TTC549 (cell line): ENCODE measurements around the gene THAP5.

ENCODE experiments used
- FAIRE-seq: peaks from 2 replicates; lab custom pipeline; 2012; peaks lifted over from hg19 to GRCh38; lab: Jason Lieb, UNC

THAP5 gene, protein sequence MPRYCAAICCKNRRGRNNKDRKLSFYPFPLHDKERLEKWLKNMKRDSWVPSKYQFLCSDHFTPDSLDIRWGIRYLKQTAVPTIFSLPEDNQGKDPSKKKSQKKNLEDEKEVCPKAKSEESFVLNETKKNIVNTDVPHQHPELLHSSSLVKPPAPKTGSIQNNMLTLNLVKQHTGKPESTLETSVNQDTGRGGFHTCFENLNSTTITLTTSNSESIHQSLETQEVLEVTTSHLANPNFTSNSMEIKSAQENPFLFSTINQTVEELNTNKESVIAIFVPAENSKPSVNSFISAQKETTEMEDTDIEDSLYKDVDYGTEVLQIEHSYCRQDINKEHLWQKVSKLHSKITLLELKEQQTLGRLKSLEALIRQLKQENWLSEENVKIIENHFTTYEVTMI

DNA sequence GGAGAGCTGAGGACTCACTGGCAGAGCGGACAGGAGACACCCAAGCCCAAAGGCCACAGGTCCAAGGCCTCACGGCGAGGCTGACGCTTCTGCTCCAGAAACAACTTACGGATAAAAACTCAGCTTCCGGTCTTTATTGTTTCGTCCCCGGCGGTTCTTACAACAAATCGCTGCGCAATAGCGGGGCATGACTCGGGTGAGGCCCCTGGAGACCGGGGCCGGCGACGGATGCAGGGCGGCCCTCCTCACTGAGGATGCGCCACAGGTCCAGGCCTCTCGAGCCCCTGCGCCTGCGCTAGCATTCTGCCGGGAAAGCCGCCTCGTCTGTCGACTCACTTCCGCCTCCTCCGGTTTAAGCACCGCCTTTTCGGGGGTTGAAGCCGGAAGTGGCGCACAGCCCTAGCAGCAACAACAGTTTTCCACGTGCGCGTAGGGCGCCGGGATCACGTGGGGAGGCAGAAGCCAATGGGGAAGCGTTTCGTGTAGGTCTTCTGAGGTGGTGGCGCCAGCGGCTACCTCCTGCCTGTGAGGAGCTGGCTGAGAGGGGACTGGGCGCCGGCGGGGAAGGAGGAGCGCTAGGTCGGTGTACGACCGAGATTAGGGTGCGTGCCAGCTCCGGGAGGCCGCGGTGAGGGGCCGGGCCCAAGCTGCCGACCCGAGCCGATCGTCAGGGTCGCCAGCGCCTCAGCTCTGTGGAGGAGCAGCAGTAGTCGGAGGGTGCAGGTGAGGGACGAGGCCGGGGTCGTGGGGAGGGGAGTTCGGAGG is at the start of gene THAP5, which contains the start of gene DNAJB9:
Gene THAP5, minus strand, starts transcription at position 326 of the 765 bp plus-strand sequence. Its CDS starts 137 bp downstream, at position 189.
Gene DNAJB9, plus strand, starts transcription at position 494 of the 765 bp plus-strand sequence. CDS start 1,853 bp downstream, outside the sequence.
- peak; percentile 82 for FAIRE-seq

- FAIRE-seq, result no peak
Measured at GRCh38 chr7:108618056-108618455, 48.5 kb upstream of the THAP5 start.

DNA sequence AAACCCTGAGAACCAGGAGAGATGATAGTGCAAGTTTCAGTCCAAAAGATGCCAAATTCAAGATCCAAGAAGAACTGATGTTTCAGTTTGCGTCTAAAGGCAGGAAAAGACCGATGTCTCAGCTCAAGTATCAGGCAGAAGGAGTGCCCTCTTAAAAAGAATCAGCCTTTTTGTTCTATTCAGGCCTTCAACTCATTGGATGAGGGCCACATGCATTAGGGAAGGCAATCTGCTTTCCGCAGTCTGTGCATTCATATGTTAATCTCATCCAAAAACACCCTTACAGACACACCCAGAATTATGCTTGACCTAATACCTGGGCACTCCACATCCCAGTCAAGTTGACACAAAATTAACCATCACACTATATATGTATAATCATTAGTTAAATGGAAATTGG is 45.4 kb upstream of the THAP5 start:
- no peak for FAIRE-seq

DNA sequence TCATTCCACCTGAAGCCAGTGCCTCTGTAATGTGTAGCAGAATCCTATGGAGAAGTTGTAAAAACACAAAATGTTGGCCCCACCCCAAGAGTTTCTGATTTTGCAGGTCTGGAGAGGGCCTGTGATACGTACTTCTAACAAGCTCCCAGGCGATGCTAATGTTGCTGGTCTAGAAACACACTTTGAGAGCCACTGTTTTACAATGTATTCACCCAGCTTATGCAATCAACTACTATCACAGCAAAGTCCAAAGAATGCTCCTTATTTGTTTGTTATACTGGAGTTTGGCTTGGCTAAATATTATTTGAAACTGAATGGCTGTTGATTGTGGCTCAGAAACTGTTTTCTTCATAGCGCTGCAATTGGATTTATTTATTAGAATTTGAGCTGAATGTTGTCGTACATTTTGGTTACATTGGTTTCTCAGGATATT is 44.5 kb upstream of the THAP5 start:
- FAIRE-seq, result no peak

DNA sequence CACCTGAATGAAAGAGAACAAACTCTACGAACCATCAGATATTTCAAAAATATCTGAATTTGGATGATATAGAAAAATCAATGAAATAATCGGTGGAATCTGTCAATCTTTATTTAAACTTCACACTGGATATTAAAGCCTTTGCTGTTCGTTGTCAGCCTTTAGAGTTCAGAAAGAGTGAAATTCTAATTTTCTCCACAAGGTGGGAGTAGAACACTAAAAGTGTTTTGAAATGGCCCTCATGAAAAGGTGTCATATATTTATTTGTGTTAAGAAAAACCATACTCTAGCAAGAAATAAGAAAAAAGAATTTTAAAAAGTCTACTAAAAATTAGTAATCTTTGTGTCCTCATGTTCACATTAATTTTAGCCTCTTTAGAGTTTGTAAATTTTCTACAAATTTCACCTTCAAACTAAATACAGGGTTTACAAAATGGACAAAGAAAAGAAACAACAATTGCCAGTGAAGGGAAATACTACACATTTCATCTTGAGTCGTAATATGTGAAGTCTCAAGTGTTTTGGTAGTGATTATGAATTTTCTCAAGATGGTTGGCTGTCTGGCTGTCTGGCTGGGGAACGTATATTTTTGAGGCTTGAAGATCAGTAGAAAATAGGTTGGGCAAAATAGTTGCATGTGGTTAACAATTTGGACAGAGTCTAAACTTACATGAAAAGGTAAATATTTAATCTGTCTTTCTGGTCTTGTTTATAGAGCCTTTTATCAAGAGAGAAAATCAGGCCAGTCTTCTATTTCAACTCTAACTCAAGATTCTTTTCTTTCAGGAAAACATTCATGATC is 43.8 kb upstream of the THAP5 start:
- peak; percentile 92 for FAIRE-seq

DNA sequence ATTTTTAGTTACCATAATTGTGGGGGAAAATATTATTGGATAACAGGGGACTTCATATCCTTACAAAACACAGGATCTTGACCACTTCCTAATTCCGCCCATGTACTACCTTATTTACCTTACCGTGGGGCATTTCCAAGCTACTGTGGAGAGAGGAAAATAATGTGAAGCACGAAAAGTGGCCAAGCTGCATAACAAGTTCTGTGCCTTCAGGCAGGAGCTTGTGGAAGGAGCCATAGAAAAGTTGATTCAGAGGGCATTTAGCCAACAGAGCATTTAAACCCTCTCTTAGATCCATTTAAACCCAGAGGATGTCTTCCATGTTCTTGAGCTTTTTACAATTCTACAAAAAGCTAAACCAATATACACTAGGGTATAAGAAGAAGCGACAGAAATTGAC is 41.8 kb upstream of the THAP5 start:
- FAIRE-seq, result no peak

GRCh38 chr7:108609643-108610042 is 40.1 kb upstream of the THAP5 start:
- FAIRE-seq, result no peak

DNA sequence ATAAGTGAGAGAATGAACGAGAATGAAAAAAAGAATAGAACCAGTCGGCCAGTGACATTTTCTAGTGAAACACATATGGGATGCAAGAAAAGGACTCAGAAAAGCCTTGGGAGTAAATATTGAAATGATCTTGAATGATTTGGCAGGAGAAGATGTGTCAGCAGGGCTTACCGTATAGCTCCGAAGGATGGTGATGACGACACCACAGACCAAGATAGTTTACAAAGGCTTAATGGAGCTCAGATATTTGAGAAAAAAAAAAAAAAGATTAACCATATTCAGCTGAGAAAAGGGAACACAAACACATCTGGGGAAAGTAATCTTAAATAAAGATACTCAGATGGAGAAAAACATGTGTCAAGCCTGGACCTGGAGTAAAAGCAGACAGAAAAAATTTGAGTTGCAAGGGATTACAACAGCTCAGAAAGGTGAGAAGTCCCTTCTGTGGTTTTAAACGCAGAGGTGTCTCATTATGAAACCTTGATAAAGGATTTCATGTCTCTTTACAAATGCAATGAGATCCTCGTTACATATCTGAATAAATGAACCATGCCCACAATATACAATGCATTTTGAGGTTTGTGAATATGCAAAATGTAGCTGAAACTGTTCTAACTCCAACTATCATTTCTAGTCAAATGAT is 36.2 kb upstream of the THAP5 start:
- FAIRE-seq, result no peak

GRCh38 chr7:108604307-108605077 is 35.0 kb upstream of the THAP5 start:
- FAIRE-seq, result no peak

- no peak for FAIRE-seq
Measured at GRCh38 chr7:108603656-108604306, 34.3 kb upstream of the THAP5 start.

GRCh38 chr7:108600399-108600798 is 30.9 kb upstream of the THAP5 start:
- FAIRE-seq, result no peak

GRCh38 chr7:108598914-108599580 is 29.5 kb upstream of the THAP5 start:
- FAIRE-seq, result no peak

DNA sequence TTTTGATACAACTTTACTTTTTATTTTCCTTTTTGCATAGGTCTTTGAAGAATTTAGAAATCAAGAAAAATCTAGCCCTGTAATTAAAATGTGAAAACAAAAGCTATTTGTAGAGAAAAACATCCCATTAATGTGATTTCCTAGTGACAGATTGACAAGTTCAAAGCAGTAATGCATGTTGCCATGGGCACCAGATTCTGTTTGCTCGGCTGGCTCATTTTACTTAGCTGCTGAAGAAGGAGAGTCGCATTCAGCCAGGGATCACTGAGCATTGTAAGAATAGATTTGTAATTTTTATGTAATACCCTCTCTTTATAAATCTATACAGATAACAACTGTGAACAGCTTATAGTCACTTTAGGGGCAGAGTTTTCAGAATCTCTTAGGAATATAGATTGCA is 28.6 kb upstream of the THAP5 start:
- FAIRE-seq, result no peak

DNA sequence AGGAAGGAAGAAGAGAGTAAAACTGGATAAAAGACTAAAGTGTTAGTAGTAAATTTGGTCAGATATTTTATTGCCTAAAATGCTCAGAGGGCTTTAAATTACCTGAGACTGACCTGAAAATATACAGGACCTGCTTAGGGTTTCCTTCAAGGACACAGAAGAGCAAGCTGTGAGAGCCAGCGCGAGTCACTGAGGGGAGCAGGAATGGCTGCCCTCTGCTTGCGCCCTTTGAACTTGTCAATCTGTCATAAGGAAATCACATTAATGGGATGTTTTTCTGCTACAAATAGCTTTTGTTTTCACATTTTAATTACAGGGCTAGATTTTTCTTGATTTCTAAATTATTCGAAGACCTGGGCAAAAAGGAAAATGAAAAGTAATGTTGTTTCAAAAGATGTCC is 27.1 kb upstream of the THAP5 start:
- no peak for FAIRE-seq

DNA sequence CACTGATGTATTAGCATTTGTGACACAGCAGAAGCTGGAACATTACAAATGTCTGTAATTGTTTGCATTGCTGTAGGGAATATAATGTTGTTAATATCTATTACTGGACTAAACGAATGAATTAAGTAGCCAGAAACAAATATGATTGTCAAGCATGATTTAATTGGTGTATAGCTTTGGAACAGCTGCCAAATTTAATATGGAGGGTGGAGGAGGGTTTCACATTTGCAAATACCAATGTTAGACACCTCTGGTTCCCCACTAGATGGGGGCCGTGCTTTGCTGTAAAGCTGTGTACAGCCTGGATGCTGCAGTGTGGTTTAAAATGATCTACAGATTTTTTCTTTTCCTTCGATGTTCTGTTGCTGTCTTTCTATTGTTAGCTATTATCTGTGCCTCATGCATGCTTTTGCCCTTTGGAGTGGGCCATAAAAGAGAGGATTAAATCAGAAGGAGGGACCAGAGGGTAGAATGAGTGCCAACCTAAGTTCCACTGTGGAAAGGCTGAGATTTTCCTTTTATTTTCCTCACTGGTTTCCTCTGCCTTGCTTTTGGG is 23.2 kb upstream of the THAP5 start:
- FAIRE-seq, result no peak

DNA sequence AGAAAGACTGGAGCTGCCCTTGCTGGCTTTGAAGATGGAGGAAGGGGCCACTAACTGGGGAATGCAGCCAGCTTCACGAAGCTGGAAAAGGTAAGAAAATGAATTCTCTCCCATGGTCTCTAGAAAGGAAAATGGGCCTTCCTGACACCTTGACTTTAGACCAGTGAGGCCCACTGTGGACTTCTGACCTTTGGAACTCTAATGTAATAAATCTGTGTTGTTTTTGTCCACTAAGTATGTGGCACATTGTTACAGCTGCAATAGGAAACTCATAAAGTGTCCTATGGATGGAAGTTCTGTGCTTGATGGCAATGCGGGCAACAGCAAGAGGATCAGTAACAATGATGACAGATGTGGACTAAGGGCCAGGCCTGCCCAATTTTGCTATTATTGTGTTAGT is 21.1 kb upstream of the THAP5 start:
- FAIRE-seq, result no peak

DNA sequence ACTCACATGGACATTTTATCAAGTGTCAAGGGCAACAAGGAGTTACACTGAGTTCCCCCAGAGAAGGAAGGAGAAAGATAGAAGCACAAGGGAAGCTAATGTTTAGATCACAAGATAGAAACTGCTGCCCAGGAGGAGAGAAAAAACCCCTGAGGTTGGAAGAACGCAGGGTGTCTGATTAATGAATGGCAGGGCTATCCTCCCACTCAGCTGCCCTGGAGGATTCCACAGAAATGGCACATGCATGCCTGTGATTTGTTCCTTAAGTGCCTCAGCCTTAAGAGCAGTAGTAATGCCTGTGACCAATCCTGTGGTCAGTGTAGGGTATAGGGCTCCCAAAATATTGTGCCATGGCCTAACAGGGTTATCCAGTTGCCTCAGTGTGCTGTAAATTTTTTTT is 20.4 kb upstream of the THAP5 start:
- FAIRE-seq, result no peak

DNA sequence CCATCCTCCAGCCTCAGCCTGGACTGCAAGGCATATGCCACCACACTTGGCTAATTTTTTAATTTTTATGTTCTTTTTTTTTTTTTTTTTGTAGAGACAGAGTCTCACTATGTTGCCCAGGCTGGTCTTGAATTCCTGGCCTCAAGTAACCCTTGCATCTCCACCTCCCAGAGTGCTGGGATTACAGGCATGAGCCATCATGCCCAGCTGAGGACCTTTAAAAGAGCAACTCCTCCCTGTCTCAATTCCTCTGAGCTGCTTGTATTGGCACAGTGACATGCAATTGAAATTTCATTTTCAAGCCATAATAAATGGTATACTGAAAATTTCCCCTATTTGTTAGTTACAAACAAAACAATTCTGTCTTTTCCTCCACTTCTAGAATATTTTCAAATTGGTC is 19.7 kb upstream of the THAP5 start:
- no peak for FAIRE-seq

GRCh38 chr7:108586274-108586710 is 16.8 kb upstream of the THAP5 start:
- FAIRE-seq, result no peak

- no peak for FAIRE-seq
Measured at GRCh38 chr7:108585843-108586242, 16.3 kb upstream of the THAP5 start.
